Vagina (tissue), 2 donors: ENCODE measurements around the gene SLC39A11.

Source experiments
- CTCF ChIP-seq, 3 experiments: fragments of 450-650 bp in 2 of 3; fragments of 200-600 bp in 1 of 3; sonication (generic) in 1 of 3; IDR thresholded peaks; one replicate each; pipeline ENCODE4 v1.5.1; 2017 to 2019; ENCODE audit warnings: antibody characterized with exemption in 3 of 3, mild to moderate bottlenecking in 2 of 3, moderate library complexity in 2 of 3
- POLR2A ChIP-seq, 2 donors: fragments of 450-650 bp; IDR thresholded peaks; one replicate each; pipeline ENCODE4 v1.6.1; 2017; ENCODE audit warnings: antibody characterized with exemption in 2 of 2, mild to moderate bottlenecking in 2 of 2, moderate library complexity in 2 of 2
- POLR2AphosphoS5 ChIP-seq, 2 donors: sonication (generic); formaldehyde crosslinking; IDR thresholded peaks; one replicate each; pipeline ENCODE4 v1.9.0; 2017; ENCODE audit warnings: antibody characterized with exemption in 2 of 2, mild to moderate bottlenecking in 2 of 2, low read depth in 1 of 2; ENCODE audit not compliant: insufficient read depth in 1 of 2

- TF ChIP-seq CTCF (IDR thresholded peaks at IDR 0.05) = no peak
- TF ChIP-seq POLR2A (IDR thresholded peaks at IDR 0.05) = no peak
- no peak for TF ChIP-seq POLR2AphosphoS5 (IDR thresholded peaks at IDR 0.05; ENCODE audit: insufficient read depth in 1 of 2, low read depth in 1 of 2)
Observed at GRCh38 chr17:72616447-72616846, 476.0 kb downstream of the SLC39A11 start.
